Stimulated activated CD4-positive, alpha-beta T cell treated with anti-CD3 and anti-CD28 coated beads, TNF-alpha, amount 100 ng/mL, for 1 hour (primary cell): ENCODE results near the gene MAP2K3.
A peak's percentile ranks its signal among the peaks of the same experiment; 100 is the strongest.

Experiments
- DNase-seq, 3 donors: peaks; one replicate each; pipeline ENCODE4 v3.0.0-alpha.2; 2020; ENCODE audit warnings: low read depth in 3 of 3, low spot score in 1 of 3

MAP2K3 gene

GRCh38 chr17:21282231-21282630 is 2.3 kb upstream of the MAP2K3 start:
- no peak for DNase-seq

- no peak for DNase-seq
Measured at GRCh38 chr17:21282850-21283249, 1.7 kb upstream of the MAP2K3 start.

DNA sequence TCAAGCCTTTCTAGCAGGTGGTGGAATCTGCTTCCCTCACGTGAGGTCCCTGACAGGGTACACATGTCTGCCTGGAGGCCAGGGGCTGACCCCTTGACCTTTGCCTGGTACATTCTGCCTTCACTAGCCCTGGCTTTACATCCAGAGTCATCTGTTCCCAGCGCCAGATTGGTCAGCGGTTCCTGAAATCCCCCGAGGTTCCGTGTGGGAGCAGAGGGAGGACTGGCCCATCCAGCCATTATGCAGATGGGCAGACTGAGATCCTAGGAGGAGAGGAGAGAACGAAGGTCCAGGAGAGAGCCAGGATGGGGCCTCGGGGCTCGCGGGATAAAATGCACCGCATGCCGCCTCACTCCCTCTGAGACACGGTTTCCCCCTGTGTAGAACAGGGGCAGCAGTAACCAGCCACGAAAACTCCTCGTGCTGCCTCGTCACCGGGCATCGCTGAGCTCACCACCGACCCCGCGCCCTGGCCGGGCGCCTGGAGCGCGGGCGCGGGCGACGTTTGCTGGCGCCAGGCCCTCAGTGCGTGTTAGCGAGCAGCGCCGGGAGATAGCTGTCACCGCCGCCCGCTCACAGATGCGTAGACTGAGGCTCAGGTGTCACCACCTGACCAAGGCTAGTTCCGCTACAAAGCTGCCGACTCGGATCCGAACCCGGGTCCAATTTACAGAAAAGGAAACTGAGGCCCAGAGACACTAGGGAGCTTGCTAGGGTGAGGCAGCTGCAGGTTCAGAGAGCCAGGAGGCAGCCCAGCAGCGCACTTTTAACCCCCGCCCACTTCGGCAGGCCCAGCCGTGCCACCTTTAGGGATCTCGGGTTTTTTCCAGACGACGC is 811 bp upstream of the MAP2K3 start:
- no peak for DNase-seq

DNA sequence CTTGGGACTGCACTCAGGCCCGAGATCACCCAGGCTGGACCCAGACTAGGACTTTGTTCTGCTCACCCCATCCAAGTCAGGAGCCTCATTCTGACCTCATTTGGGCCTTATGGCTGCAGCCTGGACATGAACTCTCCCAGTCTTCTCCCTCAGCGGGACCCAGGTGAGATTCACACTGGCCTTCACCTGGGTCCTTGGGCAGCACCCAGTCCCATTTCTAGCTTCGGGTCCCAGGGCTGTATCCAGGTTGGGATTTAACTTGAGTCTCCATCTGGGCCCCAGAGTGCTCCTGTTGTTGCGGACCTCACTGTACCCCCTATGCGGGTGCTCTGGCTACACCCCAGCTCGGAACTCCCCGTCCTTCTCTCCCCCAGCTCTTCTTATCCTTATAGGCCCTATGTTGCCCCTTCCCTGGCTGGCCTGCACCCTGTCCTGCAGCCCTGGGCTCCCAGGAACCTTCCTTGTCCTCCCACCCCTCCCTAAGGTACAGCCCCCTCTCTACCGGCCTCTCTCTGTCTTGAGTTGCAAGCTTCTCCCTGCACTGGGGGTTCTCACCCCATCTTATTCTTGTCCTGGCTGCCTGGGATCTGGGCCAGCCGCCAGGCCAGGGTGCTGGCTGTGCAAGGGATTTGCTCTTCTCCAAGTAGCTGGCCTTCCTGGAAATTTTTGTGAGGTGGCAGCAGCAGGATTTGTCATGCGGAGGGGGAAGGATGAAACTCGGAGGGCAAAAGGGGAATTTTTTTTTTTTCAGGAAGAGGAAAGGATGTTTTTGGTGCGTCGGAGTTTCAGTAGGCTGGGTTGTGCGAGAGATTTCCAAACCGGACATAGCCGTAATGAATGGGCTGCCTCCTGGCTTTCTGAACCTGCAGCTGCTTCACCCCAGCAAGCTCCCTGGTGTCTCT is 904 bp downstream of the MAP2K3 start:
- no peak for DNase-seq

DNA sequence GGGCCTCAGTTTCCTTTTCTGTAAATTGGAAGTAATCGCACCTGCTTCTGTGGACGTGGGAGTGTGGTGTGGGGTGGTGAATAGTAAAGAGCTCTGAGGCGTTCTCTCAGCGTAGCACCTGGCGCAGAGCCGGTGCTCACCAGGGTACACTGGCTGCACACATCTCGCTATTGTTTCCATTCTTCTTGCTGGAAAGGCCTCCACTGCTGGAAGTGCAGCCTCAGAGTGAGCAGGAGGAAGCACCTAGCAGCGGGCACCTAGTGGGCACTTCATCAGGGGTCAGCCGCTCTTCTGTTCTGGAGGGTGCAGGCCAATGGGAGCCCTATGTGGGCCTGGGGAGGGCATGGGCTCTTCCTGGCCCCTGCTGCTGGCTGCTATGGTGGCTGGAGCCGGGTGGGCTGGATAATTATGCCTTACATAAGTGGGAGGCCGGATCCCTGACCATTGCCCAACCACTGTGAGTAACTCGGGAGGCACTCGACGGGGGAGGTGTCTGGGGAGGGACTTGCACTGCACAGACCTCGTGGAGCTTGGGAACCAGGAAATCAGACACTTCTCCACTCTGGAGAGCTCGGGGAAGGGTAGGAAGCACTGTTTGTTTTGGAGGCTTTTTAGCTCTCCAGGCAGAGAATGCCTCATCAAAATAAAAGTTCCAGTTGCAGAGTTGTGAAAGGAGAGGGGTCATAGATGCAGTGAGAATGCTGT is 1.7 kb downstream of the MAP2K3 start:
- DNase-seq = no peak

DNA sequence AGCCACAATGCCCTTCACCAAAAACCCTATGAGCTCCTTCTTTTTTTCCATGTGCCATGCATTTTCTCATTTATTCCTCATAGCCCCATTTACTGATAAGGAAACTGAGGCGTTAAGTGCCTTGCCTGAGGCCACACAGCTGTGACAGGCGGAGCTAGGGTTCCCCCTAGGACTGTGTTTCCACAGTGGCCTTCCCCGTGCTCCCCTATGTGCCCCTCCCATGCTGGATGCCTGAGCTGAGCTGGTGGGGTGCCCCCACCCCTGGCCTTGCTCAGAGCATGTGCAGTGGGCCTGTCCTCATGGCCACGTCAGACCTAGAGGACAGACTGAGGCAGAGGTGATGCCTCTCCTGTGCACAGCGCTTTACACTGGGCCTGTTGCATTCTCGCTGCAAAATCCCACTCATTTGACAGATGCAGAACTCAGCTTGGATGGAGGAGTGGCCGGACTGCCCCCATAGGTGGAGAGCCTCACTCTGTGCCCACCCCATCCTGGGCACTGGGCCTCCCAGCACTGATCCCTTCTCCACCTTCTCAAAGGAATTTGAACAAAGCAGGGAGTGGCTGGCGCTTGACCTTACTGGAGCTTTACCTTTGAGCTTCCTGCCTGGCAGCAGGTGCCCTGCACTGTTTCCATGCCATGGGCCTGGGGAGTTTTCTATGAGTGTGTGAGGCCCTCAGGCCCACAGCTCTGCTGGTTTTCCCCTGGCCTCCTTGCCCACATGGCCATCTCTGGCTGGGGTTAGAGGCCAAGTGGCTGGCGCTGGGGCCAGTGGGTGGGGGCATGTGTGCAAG is 2.6 kb downstream of the MAP2K3 start:
- no peak for DNase-seq

DNA sequence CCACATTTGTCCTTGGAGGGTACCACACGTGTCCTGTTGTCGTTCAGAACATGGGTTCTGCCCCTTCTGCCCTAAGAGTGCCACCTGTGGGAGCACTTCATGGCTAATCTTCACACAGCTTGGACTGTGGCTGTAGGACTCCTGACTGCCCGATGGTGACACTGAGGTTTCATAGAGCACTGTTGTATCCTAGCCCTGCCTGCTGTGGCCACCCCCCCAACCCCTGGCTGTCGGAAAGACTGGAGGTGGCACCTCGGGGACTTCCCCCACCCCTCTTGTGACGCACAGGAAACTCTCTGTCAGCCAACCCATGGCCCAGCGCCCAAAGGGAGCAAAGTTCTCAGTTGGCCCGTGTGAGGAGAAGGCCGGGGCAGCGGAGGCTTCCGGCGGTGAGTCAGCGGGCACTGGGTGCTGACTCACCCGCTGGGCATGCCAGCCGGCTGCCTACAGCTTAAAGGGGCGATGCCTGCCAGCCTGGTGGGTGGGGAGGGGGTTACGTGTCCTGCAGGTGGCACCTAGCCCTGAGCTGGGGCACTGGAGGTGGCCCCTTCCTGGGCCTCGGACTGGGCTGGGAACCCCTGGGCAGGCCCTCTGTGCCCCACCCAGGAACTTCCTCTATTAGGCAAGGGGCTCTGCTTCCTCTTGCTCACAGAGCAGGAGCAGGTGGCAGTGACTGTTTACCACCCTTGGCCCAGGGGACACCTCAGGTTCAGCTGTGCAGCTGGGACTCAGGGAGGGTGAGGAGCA is 3.4 kb downstream of the MAP2K3 start:
- DNase-seq = peak; percentile 89 to 91 (median 90)

GRCh38 chr17:21288571-21289017 is 4.1 kb downstream of the MAP2K3 start:
- no peak for DNase-seq

DNA sequence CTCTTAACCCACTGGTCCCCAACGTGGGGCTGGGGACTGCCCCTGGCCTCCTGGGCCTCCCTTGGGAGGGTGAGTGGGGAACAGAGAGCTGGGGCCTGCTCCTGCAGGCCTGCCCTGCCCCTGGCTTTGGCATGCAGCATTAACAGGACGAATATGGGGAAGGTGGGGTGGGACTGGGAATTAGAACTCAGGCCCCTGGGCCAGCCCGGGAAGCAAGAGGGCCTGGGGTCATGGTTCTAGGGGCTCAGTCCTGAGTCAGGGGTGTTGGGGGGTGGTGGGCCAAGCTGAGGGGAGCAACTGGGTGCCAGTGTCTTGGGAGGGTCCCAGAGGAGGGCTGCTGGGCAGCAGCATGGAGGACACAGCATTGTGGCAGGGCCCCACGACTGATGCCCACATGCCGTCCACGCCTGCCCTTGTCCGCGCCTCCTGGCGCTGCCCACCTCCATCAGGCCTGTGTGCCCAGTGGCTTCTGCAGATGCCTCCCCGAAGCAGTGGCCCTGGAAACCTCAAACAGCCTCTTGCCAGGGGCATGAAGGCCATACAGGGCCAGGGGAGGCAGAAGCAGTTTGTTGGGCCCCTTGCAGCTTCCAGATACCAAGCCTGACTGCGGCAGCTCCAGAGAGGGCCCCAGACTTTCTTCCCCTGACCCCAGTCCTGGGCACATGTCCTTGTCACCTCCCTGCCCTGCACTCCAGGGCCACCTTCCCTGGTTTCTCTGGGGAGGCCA is 4.8 kb downstream of the MAP2K3 start:
- no peak for DNase-seq

GRCh38 chr17:21289902-21290571 is 5.5 kb downstream of the MAP2K3 start:
- no peak for DNase-seq

DNA sequence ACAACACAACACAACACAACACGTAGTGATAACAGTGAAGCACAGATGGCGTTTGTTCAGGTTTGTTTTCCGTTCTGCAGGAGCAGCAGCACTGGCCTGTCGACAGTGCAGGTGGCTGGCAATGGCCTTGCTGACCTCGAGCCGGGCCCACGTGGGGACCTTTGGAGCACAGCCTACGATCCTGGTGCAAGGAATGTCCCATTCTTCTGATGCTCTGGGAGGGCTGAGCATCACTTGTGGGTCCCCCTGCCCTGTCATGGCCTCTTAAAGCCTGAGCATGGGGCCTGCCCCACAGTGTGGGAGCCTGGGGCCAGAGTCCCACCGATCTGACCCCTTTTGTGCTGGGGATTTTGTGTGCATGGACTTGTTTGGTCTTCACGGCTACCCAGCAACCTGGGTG is 6.8 kb downstream of the MAP2K3 start:
- DNase-seq = no peak

- no peak for DNase-seq
Measured at GRCh38 chr17:21291862-21292261, 7.4 kb downstream of the MAP2K3 start.

DNA sequence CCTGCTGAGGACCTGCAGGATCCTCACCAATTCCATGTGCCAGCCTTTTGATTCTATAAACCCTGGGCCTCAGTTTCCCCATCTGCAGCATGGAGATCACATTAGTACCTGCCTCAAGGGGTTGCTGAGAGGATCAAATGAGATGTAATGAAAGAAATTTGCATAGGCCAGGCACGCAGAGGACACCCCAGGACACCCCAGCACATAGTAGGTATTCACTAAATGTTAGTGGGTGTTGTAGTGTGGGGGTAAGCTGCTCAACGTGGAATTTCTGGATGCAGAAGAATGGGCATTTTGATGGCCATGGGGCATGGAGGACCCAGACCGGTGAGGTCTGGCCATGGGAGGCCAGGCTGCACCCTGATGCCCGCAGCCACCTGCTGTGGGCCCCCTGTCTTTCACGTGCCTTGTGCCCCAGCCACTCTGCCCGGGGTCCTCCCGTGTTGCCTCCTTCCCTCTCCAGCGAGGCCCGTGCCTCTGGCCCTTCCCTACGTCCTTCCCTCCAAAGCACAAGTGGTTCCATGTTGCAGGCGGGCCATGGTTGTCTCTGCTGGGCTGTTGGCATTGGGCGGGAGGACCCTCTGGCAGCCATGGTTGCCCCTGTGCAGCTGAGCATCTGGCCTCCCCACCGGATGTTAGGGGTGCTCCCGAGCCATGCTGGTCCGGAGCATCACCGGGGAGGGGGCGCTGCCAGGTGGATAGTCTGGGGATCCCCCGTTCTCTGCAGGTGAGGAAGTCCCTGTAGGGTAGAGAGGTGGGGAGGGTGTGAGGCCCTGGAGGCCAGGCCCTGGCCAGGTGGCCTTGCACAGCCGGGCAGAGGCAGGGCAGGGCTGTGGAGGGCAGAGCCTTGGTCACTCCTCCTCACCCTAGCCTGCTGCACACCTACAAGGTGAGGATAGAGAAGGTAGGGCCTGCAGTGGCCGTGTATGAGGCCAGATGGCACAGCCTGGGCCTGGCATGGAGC is 8.6 kb downstream of the MAP2K3 start:
- DNase-seq = no peak

- DNase-seq = no peak
Measured at GRCh38 chr17:21293831-21294210, 9.3 kb downstream of the MAP2K3 start.

- no peak for DNase-seq
Measured at GRCh38 chr17:21294321-21295035, 10.0 kb downstream of the MAP2K3 start.

GRCh38 chr17:21295036-21295952 is 10.8 kb downstream of the MAP2K3 start:
- DNase-seq = no peak
